Measurements from ENCODE around the gene TPGS1.

Gene TPGS1

DNA sequence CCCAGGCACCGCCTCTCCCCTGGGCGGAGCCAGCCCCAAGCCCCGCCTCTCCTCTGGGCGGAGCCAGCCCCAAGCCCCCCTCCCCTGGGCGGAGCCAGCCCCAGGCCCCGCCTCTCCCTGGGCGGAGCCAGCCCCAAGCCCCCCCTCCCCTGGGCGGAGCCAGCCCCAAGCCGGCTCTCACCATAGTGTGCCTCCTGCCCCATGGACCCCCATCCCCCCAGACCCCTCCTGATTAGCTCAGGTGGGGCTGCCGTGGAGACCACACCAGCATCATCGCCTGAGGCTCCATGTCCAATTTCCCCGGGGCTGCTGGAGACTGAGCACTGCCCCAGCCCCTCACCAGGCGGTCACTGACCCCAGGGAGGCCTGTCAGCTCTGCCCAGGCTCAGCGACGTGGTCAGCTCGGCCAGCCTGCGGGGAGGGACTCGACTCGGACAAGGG lies 15.2 kb upstream of the TPGS1 start:
- Histone ChIP-seq H4K20me1 (ENCODE audit: insufficient read depth) (no peaks in the 10 kb centered on the region), H3K36me3 (ENCODE audit: insufficient read depth) (no peaks in the 10 kb centered on the region), H3K79me2 (ENCODE audit: insufficient read depth, low read depth) (no peaks in the 10 kb centered on the region), H3K27me3 (ENCODE audit: insufficient read depth, low read depth) (no peaks in the 10 kb centered on the region; the same call in 1 of the 2 replicates), H3K9ac (no peak overlapping the region), H2AFZ (ENCODE audit: low read depth) (no peak overlapping the region), H3K27ac (no peak overlapping the region), H3K4me2 (no peak overlapping the region), H3K4me3 (IDR thresholded peaks at IDR 0.05; ENCODE audit: insufficient read depth, low read depth, low read length) (no peak overlapping the region), H3K4me1 (ENCODE audit: low read depth, poor library complexity, severe bottlenecking) (no peaks in the 10 kb centered on the region)
- TF ChIP-seq, protein P1, sequence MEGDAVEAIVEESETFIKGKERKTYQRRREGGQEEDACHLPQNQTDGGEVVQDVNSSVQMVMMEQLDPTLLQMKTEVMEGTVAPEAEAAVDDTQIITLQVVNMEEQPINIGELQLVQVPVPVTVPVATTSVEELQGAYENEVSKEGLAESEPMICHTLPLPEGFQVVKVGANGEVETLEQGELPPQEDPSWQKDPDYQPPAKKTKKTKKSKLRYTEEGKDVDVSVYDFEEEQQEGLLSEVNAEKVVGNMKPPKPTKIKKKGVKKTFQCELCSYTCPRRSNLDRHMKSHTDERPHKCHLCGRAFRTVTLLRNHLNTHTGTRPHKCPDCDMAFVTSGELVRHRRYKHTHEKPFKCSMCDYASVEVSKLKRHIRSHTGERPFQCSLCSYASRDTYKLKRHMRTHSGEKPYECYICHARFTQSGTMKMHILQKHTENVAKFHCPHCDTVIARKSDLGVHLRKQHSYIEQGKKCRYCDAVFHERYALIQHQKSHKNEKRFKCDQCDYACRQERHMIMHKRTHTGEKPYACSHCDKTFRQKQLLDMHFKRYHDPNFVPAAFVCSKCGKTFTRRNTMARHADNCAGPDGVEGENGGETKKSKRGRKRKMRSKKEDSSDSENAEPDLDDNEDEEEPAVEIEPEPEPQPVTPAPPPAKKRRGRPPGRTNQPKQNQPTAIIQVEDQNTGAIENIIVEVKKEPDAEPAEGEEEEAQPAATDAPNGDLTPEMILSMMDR (conservative IDR thresholded peaks at IDR 0.05; ENCODE audit: low read depth, low read length): no peak

DNA sequence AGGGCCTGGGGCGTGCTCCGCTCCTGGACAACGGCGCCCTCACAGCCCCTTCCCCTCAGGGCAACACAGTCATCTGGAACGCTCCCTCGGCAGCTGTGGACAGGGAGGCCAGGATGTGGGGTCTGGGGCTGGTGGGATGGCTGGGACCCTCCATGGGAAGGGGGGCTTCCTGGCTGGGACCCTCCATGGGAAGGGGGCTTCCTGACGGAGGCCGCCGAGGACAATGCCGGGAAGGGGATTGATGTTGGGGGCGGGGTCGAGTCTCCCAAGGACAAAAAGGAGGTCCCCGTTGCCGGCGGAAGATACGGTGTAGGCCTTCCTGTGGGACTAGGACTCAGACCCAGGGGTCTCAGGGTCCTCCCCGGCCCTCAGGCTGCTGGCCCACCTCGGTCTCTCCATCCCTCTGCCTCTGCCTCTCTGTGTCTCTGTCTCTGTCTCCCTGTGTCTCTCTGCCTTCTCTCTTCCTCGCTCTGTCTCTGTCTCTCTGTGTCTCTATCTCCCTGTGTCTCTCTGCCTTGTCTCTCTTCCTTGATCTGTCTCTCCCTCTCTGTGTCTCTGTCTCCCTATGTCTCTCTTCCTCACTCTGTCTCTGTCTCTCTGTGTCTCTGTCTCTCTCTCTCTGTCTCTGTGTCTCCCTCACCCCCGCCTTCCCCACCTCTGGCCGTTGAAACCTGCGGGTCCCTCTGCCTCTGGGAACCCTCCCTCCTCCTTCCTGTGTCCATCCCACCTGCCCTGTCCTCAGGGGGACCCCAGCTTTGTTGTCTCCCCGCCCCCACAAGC lies 13.7 kb upstream of the TPGS1 start:
- no peak overlapping the region for H3K27ac ChIP-seq
- no peaks in the 10 kb centered on the region for H3K4me1 ChIP-seq (ENCODE audit: low read depth, poor library complexity, severe bottlenecking)
- H4K20me1 ChIP-seq (ENCODE audit: insufficient read depth): no peaks in the 10 kb centered on the region
- H3K9ac ChIP-seq: no peak overlapping the region
- no peaks in the 10 kb centered on the region for H3K27me3 ChIP-seq (ENCODE audit: insufficient read depth, low read depth)
- TF ChIP-seq, protein P1 (conservative IDR thresholded peaks at IDR 0.05; ENCODE audit: low read depth, low read length): no peak
- no peaks in the 10 kb centered on the region for H3K79me2 ChIP-seq (ENCODE audit: insufficient read depth, low read depth)
- no peak overlapping the region for H3K4me2 ChIP-seq
- H3K36me3 ChIP-seq (ENCODE audit: insufficient read depth): no peaks in the 10 kb centered on the region
- H2AFZ ChIP-seq (ENCODE audit: low read depth): no peak overlapping the region
- H3K4me3 ChIP-seq (IDR thresholded peaks at IDR 0.05; ENCODE audit: insufficient read depth, low read depth, low read length): no peak overlapping the region

DNA sequence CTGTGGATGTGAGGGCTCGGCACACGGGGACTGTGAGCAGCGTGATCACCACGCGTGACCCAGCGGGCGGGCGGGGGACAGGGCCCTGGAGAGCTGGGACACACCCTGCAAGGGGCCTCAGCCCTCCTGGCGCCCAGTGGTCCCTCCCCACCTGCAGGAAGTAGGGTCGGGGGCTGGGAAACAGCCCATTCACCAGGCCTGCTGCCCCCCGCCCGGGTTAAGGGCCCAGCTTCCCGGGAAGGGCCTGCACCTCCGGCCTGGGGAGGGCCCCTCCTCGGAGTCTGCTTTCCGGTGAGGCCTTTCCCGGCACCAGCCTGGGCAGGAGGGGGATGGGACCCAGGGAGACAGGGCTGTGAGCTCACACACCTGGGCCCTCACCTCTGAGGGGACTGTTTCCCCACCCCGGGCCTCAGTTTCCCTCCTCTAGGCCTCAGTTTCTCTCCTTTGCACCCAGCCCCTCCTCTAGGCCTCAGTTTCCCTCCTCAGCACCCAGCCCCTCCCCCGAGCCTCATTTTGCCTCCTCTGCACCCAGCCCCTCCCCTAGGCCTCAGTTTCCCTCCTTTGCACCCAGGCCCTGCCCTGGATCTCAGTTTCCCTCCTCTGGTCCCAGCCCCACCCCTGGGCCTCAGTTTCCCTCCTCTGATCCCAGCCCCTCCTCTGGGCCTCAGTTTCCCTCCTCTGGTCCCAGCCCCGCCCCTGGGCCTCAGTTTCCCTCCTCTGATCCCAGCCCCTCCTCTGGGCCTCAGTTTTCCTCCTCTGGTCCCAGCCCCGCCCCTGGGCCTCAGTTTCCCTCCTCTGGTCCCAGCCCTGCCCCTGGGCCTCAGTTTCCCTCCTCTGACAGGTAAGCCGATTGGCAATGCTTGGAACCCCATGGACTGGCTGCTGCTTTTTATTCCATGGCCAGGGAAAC lies 12.9 kb upstream of the TPGS1 start:
- Histone ChIP-seq H2AFZ (ENCODE audit: low read depth) (no peak overlapping the region), H3K27me3 (ENCODE audit: insufficient read depth, low read depth) (peaks cover 2% of the 10 kb centered on the region; the same call in 1 of the 2 replicates), H3K9ac (no peak overlapping the region), H4K20me1 (ENCODE audit: insufficient read depth) (no peaks in the 10 kb centered on the region), H3K79me2 (ENCODE audit: insufficient read depth, low read depth) (no peaks in the 10 kb centered on the region), H3K36me3 (ENCODE audit: insufficient read depth) (no peaks in the 10 kb centered on the region), H3K27ac (no peak overlapping the region), H3K4me3 (IDR thresholded peaks at IDR 0.05; ENCODE audit: insufficient read depth, low read depth, low read length) (no peak overlapping the region), H3K4me1 (ENCODE audit: low read depth, poor library complexity, severe bottlenecking) (no peaks in the 10 kb centered on the region), H3K4me2 (no peak overlapping the region)
- TF ChIP-seq, protein P1 (conservative IDR thresholded peaks at IDR 0.05; ENCODE audit: low read depth, low read length): no peak

DNA sequence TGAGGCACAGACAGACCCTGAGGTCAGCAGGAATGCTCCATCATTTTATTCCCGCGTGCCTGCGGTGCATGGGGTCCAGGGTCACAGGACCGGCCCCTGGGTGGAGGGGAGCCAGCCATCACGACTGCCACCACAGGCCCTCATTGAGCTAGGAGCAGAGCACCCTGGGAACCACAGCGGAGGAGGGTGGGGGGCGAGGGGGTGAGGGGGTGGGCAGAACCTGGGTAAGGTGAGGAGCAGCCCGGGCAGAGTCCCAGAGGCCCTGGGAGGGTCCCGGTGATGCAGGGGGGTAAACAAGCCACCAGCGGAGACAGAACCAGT lies 12.3 kb upstream of the TPGS1 start:
- Histone ChIP-seq H3K36me3 (ENCODE audit: insufficient read depth) (no peaks in the 10 kb centered on the region), H2AFZ (ENCODE audit: low read depth) (no peak overlapping the region), H3K4me1 (ENCODE audit: low read depth, poor library complexity, severe bottlenecking) (no peaks in the 10 kb centered on the region), H4K20me1 (ENCODE audit: insufficient read depth) (no peaks in the 10 kb centered on the region), H3K27me3 (ENCODE audit: insufficient read depth, low read depth) (peaks cover 3% of the 10 kb centered on the region; the same call in 1 of the 2 replicates), H3K27ac (no peak overlapping the region), H3K4me2 (no peak overlapping the region), H3K79me2 (ENCODE audit: insufficient read depth, low read depth) (no peaks in the 10 kb centered on the region), H3K9ac (no peak overlapping the region), H3K4me3 (IDR thresholded peaks at IDR 0.05; ENCODE audit: insufficient read depth, low read depth, low read length) (no peak overlapping the region)
- TF ChIP-seq, protein P1 (conservative IDR thresholded peaks at IDR 0.05; ENCODE audit: low read depth, low read length): no peak

All from KMS-11 (cell line).